Measurements from ENCODE around the gene PCDHB8.
A peak's percentile ranks its signal among the peaks of the same experiment; 100 is the strongest.
"Not testable (repeated sequence)": the region's sequence is repeated elsewhere in the genome, so short reads cannot be mapped to it uniquely, and the experiment has no call there.

The PCDHB8 gene

GRCh38 chr5:141150993-141151325, 26.6 kb upstream of the PCDHB8 start:
- TF ChIP-seq CTCF (IDR thresholded peaks at IDR 0.05; ENCODE audit: insufficient read depth, low read length, missing control alignments) = no peak
- CTCF ChIA-PET = interaction anchor here (1.3 to 1.9 kb wide), 2 partner anchors 413 to 416 kb away, joined by 7 to 10 read pairs; no protein-coding TSS in a partner anchor
- POLR2A ChIA-PET = no interaction called here

GRCh38 chr5:141151632-141152031, 26.0 kb upstream of the PCDHB8 start:
- POLR2A ChIA-PET, CTCF ChIA-PET: not testable (repeated sequence)

More at GRCh38 chr5:141150993-141151325, 26.6 kb upstream of the PCDHB8 start:
- H3K4me3 ChIP-seq (ENCODE audit: low read depth, low read length) = no peak overlapping the region
- no peak for DNase-seq (ENCODE audit: low read depth, low spot score)

GRCh38 chr5:141152096-141152495, 25.5 kb upstream of the PCDHB8 start:
- DNase-seq (ENCODE audit: low read depth, low spot score); CTCF ChIA-PET; POLR2A ChIA-PET; H3K4me3 ChIP-seq (ENCODE audit: low read depth, low read length): not testable (repeated sequence)

More at GRCh38 chr5:141151632-141152031, 26.0 kb upstream of the PCDHB8 start:
- H3K4me3 ChIP-seq (ENCODE audit: low read depth, low read length); DNase-seq (ENCODE audit: low read depth, low spot score): not testable (repeated sequence)

- no peak for TF ChIP-seq CTCF (IDR thresholded peaks at IDR 0.05; ENCODE audit: insufficient read depth, low read length, missing control alignments)
- ChIA-PET POLR2A (no interaction called here), CTCF (no interaction called here)
- DNase-seq (ENCODE audit: low read depth, low spot score) = no peak
- H3K4me3 ChIP-seq (ENCODE audit: low read depth, low read length) = no peak overlapping the region
Measured at GRCh38 chr5:141155540-141156374, 21.8 kb upstream of the PCDHB8 start.

GRCh38 chr5:141157356-141157755, 20.2 kb upstream of the PCDHB8 start:
- H3K4me3 ChIP-seq (ENCODE audit: low read depth, low read length); DNase-seq (ENCODE audit: low read depth, low spot score); POLR2A ChIA-PET; CTCF ChIA-PET: not testable (repeated sequence)

- H3K4me3 ChIP-seq (ENCODE audit: low read depth, low read length); DNase-seq (ENCODE audit: low read depth, low spot score); POLR2A ChIA-PET: not testable (repeated sequence)
- CTCF ChIA-PET = interaction anchor here (0.9 kb wide), 1 partner anchor 22 kb away, joined by 3 read pairs; no protein-coding TSS in a partner anchor
Measured at GRCh38 chr5:141157901-141158300, 19.7 kb upstream of the PCDHB8 start.

- CTCF ChIA-PET = interaction anchor here (1.0 to 2.2 kb wide), 4 partner anchors 10 to 391 kb away, joined by 4 to 11 read pairs (median 6); partner anchors contain the start of genes PCDHB16 and PCDHB6
- peak; percentile 20 for TF ChIP-seq CTCF (IDR thresholded peaks at IDR 0.05; ENCODE audit: insufficient read depth, low read length, missing control alignments)
- H3K4me3 ChIP-seq (ENCODE audit: low read depth, low read length) = peak within 1 kb of the TSS; percentile 13; the same call in 1 of the 2 replicates
- POLR2A ChIA-PET = no interaction called here
- no peak for DNase-seq (ENCODE audit: low read depth, low spot score)
Measured at GRCh38 chr5:141172381-141173204, 5.0 kb upstream of the PCDHB8 start, which contains the start of gene PCDHB7. TSS of gene PCDHB7 (plus strand) at chr5:141172644. CDS start at chr5:141172836, 192 bp downstream.

GRCh38 chr5:141174291-141175104, 3.1 kb upstream of the PCDHB8 start:
- DNase-seq (ENCODE audit: low read depth, low spot score); H3K4me3 ChIP-seq (ENCODE audit: low read depth, low read length); POLR2A ChIA-PET; CTCF ChIA-PET: not testable (repeated sequence)

Measured in AG04449 (cell line).